BLaER1 (cell line): Measurements from ENCODE around the gene LRMDA.
A peak's percentile ranks its signal among the peaks of the same experiment; 100 is the strongest.

Experiments
- H3K27ac ChIP-seq: shearing (Covaris generic); formaldehyde crosslinking; 2 replicates; pipeline ENCODE4 v1.8.1; 2022
- H3K27me3 ChIP-seq: shearing (Covaris generic); formaldehyde crosslinking; 2 replicates; pipeline ENCODE4 v1.8.1; 2022
- H3K36me3 ChIP-seq: shearing (Covaris generic); formaldehyde crosslinking; 2 replicates; pipeline ENCODE4 v1.8.1; 2022
- H3K4me1 ChIP-seq: shearing (Covaris generic); formaldehyde crosslinking; 2 replicates; pipeline ENCODE4 v1.8.1; 2022
- H3K4me2 ChIP-seq: shearing (Covaris generic); formaldehyde crosslinking; 2 replicates; pipeline ENCODE4 v1.8.1; 2022
- H3K4me3 ChIP-seq: shearing (Covaris generic); formaldehyde crosslinking; 2 replicates; pipeline ENCODE4 v1.8.1; 2022
- H3K9ac ChIP-seq: shearing (Covaris generic); formaldehyde crosslinking; 2 replicates; pipeline ENCODE4 v1.8.1; 2022
- H3K9me3 ChIP-seq: shearing (Covaris generic); formaldehyde crosslinking; 2 replicates; pipeline ENCODE4 v1.8.1; 2022
- H4K20me1 ChIP-seq: shearing (Covaris generic); formaldehyde crosslinking; 2 replicates; pipeline ENCODE4 v1.8.1; 2022
- Cebpa-rat ChIP-seq: shearing (Covaris generic); IDR thresholded peaks from 2 replicates; pipeline ENCODE4 v1.8.1; 2022

Gene LRMDA

GRCh38 chr10:76172020-76172419 lies 740.6 kb downstream of the LRMDA start:
- Histone ChIP-seq H3K9me3 (no peaks in the 10 kb centered on the region), H4K20me1 (no peaks in the 10 kb centered on the region), H3K4me2 (no peak overlapping the region), H3K27me3 (no peaks in the 10 kb centered on the region), H3K4me1 (no peaks in the 10 kb centered on the region), H3K9ac (no peak overlapping the region), H3K36me3 (no peaks in the 10 kb centered on the region), H3K4me3 (no peak overlapping the region), H3K27ac (no peak overlapping the region)
- TF ChIP-seq Cebpa-rat, result no peak

GRCh38 chr10:76175533-76176165 lies 744.2 kb downstream of the LRMDA start:
- H3K27me3 ChIP-seq, result no peaks in the 10 kb centered on the region

DNA sequence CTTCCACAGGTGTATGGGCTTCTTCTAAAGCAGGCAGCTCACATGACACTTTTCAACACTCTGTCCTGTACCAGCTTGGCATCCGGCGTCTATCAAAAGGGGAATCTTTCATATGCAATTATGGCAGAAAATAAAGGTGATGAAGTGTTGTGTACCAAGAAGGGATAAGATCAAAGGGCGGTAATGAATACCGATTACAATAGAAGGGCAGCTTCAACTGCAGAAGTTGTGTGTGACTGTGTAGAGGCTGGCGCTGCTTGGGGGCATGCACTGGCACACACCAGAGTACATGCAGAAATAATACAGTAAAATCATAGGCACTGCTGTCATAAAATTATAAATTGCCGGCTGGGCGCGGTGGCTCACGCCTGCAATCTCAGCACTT lies 744.7 kb downstream of the LRMDA start:
- no peaks in the 10 kb centered on the region for H4K20me1 ChIP-seq
- no peak overlapping the region for H3K4me2 ChIP-seq
- no peak overlapping the region for H3K27ac ChIP-seq
- TF ChIP-seq Cebpa-rat, result no peak
- H3K36me3 ChIP-seq, result no peaks in the 10 kb centered on the region
- no peak overlapping the region for H3K9ac ChIP-seq
- no peaks in the 10 kb centered on the region for H3K9me3 ChIP-seq
- peaks cover 11% of the 10 kb centered on the region for H3K4me1 ChIP-seq
- no peak overlapping the region for H3K4me3 ChIP-seq
- no peaks in the 10 kb centered on the region for H3K27me3 ChIP-seq

More at GRCh38 chr10:76175533-76176165, 744.2 kb downstream of the LRMDA start:
- H3K9ac ChIP-seq, result no peak overlapping the region
- no peaks in the 10 kb centered on the region for H4K20me1 ChIP-seq
- no peak overlapping the region for H3K27ac ChIP-seq
- H3K9me3 ChIP-seq, result no peaks in the 10 kb centered on the region
- peaks cover 11% of the 10 kb centered on the region for H3K4me1 ChIP-seq
- no peak overlapping the region for H3K4me2 ChIP-seq
- no peak overlapping the region for H3K4me3 ChIP-seq
- no peaks in the 10 kb centered on the region for H3K36me3 ChIP-seq
- no peak for TF ChIP-seq Cebpa-rat

GRCh38 chr10:76177936-76178335 lies 746.5 kb downstream of the LRMDA start:
- H3K27ac ChIP-seq, result no peak overlapping the region
- H4K20me1 ChIP-seq, result no peaks in the 10 kb centered on the region
- H3K27me3 ChIP-seq, result no peaks in the 10 kb centered on the region
- H3K4me2 ChIP-seq, result no peak overlapping the region
- H3K4me3 ChIP-seq, result no peak overlapping the region
- TF ChIP-seq Cebpa-rat, result no peak
- no peaks in the 10 kb centered on the region for H3K36me3 ChIP-seq
- H3K4me1 ChIP-seq, result peaks cover 11% of the 10 kb centered on the region
- H3K9ac ChIP-seq, result no peak overlapping the region
- H3K9me3 ChIP-seq, result no peaks in the 10 kb centered on the region

DNA sequence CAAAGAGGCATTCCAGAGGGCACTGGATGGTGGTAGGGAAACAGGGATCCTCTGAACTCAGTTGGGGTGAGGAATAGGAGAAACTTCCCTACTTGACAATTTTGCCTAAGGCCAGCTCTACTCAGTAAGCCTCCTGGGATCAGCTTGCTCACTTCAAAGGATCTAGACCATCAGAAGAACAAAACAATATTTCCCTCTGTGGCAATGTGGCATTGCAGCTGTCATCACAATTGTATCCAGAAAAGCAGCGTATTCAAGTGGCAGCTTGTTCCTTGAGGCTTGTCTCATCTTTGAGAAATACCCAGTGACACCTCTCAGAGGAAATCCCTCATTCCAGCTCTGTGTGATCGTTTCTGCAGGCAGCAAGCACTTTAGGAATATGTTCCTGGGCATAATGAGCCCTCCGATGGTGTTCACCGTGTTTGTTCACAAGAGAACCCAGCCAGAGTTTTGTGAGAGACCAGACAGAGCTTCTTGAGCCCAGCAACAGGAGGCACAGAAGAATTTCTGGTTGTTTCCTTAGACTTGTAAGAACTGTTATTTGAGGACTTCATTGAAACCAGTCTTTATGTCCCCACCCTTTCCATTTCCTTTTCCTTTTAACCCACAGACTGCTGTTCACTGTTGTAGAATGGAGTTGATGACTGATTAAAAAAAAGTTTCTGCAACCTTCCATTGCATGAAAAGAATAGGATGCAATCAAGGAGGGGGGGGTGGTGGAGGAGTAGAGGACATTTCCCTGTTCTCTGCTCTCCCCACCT lies 747.3 kb downstream of the LRMDA start:
- Histone ChIP-seq H3K36me3 (no peaks in the 10 kb centered on the region), H3K9me3 (no peaks in the 10 kb centered on the region), H3K4me1 (peaks cover 11% of the 10 kb centered on the region), H3K27ac (no peak overlapping the region), H3K9ac (no peak overlapping the region), H3K27me3 (no peaks in the 10 kb centered on the region), H4K20me1 (no peaks in the 10 kb centered on the region), H3K4me3 (no peak overlapping the region), H3K4me2 (peak overlapping the region; percentile 30)
- no peak for TF ChIP-seq Cebpa-rat

DNA sequence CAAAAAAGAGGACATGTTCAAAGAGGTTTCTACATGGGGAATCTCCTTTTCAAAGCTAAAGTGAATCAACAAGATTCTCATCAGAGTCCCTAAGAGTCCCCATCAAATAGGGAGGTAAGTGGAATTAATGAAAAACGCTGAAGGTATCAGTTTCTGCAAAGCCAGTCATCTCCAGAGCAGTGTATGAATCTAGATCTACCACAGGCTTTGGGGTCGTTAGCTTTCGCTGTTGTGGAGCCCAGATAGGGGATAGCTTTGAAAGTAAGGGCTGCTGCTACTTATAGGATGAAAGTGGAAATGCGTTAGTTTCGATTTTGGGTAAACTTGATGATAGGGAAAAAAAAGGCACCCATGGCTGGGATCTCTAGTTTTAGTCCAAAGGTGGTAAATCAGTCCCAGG lies 748.4 kb downstream of the LRMDA start:
- no peaks in the 10 kb centered on the region for H4K20me1 ChIP-seq
- H3K27ac ChIP-seq, result no peak overlapping the region
- peaks cover 11% of the 10 kb centered on the region for H3K4me1 ChIP-seq
- no peak overlapping the region for H3K4me2 ChIP-seq
- H3K36me3 ChIP-seq, result no peaks in the 10 kb centered on the region
- TF ChIP-seq Cebpa-rat, result no peak
- no peaks in the 10 kb centered on the region for H3K9me3 ChIP-seq
- no peak overlapping the region for H3K9ac ChIP-seq
- H3K4me3 ChIP-seq, result no peak overlapping the region
- no peaks in the 10 kb centered on the region for H3K27me3 ChIP-seq

DNA sequence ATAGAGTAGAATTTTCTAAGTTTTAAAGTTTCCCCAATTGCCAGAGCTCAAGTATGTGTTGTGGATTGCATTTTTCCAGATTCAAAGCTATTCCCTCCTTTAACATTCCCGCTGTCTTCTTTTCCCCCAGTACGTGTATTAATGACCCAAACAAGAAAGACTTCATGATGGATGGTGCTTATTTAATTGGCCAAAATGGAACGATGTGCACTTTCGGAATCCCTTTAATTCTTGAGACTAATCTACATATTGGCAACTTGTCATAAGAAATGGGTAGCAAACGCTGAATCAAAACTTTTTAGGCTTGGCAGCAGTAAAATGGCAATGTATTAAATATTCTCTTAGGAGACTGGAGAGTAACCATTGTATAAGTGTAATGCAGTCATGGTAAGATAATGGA lies 753.2 kb downstream of the LRMDA start:
- H3K4me2 ChIP-seq, result no peak overlapping the region
- no peaks in the 10 kb centered on the region for H3K4me1 ChIP-seq
- H3K9me3 ChIP-seq, result no peaks in the 10 kb centered on the region
- no peaks in the 10 kb centered on the region for H3K36me3 ChIP-seq
- H3K27me3 ChIP-seq, result no peaks in the 10 kb centered on the region
- H3K27ac ChIP-seq, result no peak overlapping the region
- H4K20me1 ChIP-seq, result no peaks in the 10 kb centered on the region
- no peak overlapping the region for H3K4me3 ChIP-seq
- no peak overlapping the region for H3K9ac ChIP-seq
- no peak for TF ChIP-seq Cebpa-rat

GRCh38 chr10:76185471-76186301 lies 754.3 kb downstream of the LRMDA start:
- H3K4me2 ChIP-seq, result no peak overlapping the region

DNA sequence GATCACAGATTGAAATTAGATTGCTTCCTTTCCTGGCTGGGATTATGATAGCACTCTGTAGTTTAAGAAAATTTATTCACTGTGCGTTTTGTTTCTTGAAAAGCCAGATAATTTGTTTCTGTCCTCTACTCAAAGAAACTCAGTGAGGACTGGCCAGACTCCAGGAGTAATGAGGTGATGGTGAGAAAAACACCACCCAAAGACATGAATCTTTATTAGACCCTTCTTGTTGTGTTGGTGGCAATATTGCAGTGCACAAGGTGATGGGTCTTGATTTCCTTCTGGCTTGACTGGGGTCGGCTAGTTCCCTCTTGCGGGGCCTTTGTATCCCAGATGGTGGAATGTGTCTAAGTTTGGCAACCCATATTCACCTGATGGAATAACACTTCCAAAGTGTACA lies 756.8 kb downstream of the LRMDA start:
- Histone ChIP-seq H3K4me2 (no peak overlapping the region), H3K36me3 (no peaks in the 10 kb centered on the region), H3K27ac (no peak overlapping the region), H4K20me1 (no peaks in the 10 kb centered on the region), H3K4me3 (no peak overlapping the region), H3K27me3 (no peaks in the 10 kb centered on the region), H3K9me3 (no peaks in the 10 kb centered on the region), H3K4me1 (no peaks in the 10 kb centered on the region), H3K9ac (no peak overlapping the region)
- no peak for TF ChIP-seq Cebpa-rat

More at GRCh38 chr10:76185471-76186301, 754.3 kb downstream of the LRMDA start:
- H4K20me1 ChIP-seq, result no peaks in the 10 kb centered on the region
- no peak overlapping the region for H3K9ac ChIP-seq
- no peaks in the 10 kb centered on the region for H3K27me3 ChIP-seq
- H3K4me1 ChIP-seq, result no peaks in the 10 kb centered on the region
- no peak overlapping the region for H3K4me3 ChIP-seq
- no peaks in the 10 kb centered on the region for H3K36me3 ChIP-seq
- H3K27ac ChIP-seq, result no peak overlapping the region
- TF ChIP-seq Cebpa-rat, result no peak
- no peaks in the 10 kb centered on the region for H3K9me3 ChIP-seq
